Muscle layer of colon (tissue), 2 donors: Measurements from ENCODE around the gene SUGCT.

Experiments used
- H3K27ac ChIP-seq: one replicate; pipeline ENCODE4 v1.7.0; 2013; ENCODE audit warnings: low read depth, mild to moderate bottlenecking, low read length, moderate library complexity
- H3K27me3 ChIP-seq, 2 donors: one replicate each; pipeline ENCODE4 v1.7.0; 2013; ENCODE audit warnings: low read length in 2 of 2, mild to moderate bottlenecking in 2 of 2; ENCODE audit not compliant: insufficient read depth in 2 of 2, control insufficient read depth in 1 of 2
- H3K36me3 ChIP-seq: one replicate; pipeline ENCODE4 v1.7.0; 2013; ENCODE audit warnings: mild to moderate bottlenecking, low read length; ENCODE audit not compliant: insufficient read depth
- H3K4me1 ChIP-seq: one replicate; pipeline ENCODE4 v1.7.0; 2013; ENCODE audit warnings: mild to moderate bottlenecking, low read length; ENCODE audit not compliant: insufficient read depth
- H3K4me3 ChIP-seq, 2 donors: one replicate each; pipeline ENCODE4 v1.7.0; 2013; ENCODE audit warnings: low read length in 2 of 2, low read depth in 1 of 2, mild to moderate bottlenecking in 1 of 2, moderate library complexity in 1 of 2
- H3K9ac ChIP-seq: one replicate; pipeline ENCODE4 v1.7.0; 2013; ENCODE audit warnings: low read length
- H3K9me3 ChIP-seq: one replicate; pipeline ENCODE4 v1.7.0; 2013; ENCODE audit warnings: mild to moderate bottlenecking, low read length
- donor health status: abdominal sarcoma.
- donor health status: Adenocarcinoma of cecum.

Gene SUGCT

GRCh38 chr7:40726559-40726958 lies 591.8 kb downstream of the SUGCT start:
- Histone ChIP-seq H3K4me1 (no peaks in the 10 kb centered on the region), H3K27me3 (no peaks in the 10 kb centered on the region), H3K9ac (no peak overlapping the region), H3K4me3 (no peak overlapping the region), H3K27ac (no peak overlapping the region), H3K36me3 (no peaks in the 10 kb centered on the region), H3K9me3 (no peaks in the 10 kb centered on the region)

GRCh38 chr7:40733114-40733513 lies 598.3 kb downstream of the SUGCT start:
- H3K9me3 ChIP-seq, result no peaks in the 10 kb centered on the region
- no peak overlapping the region for H3K27ac ChIP-seq
- no peaks in the 10 kb centered on the region for H3K36me3 ChIP-seq
- no peak overlapping the region for H3K9ac ChIP-seq
- H3K4me3 ChIP-seq, result no peak overlapping the region
- no peaks in the 10 kb centered on the region for H3K27me3 ChIP-seq
- H3K4me1 ChIP-seq, result no peaks in the 10 kb centered on the region

- H3K9me3 ChIP-seq, result no peaks in the 10 kb centered on the region
- no peak overlapping the region for H3K9ac ChIP-seq
- no peaks in the 10 kb centered on the region for H3K36me3 ChIP-seq
- no peaks in the 10 kb centered on the region for H3K4me1 ChIP-seq
- no peak overlapping the region for H3K4me3 ChIP-seq
- H3K27ac ChIP-seq, result no peak overlapping the region
- H3K27me3 ChIP-seq, result no peaks in the 10 kb centered on the region
Measured at GRCh38 chr7:40733578-40733977, 598.8 kb downstream of the SUGCT start.

GRCh38 chr7:40739257-40739656 lies 604.5 kb downstream of the SUGCT start:
- Histone ChIP-seq H3K36me3 (no peaks in the 10 kb centered on the region), H3K4me1 (no peaks in the 10 kb centered on the region), H3K4me3 (no peak overlapping the region), H3K9ac (no peak overlapping the region), H3K9me3 (no peaks in the 10 kb centered on the region), H3K27ac (no peak overlapping the region), H3K27me3 (no peaks in the 10 kb centered on the region)

GRCh38 chr7:40742270-40742669 lies 607.5 kb downstream of the SUGCT start:
- Histone ChIP-seq H3K4me3 (no peak overlapping the region), H3K36me3 (no peaks in the 10 kb centered on the region), H3K4me1 (no peaks in the 10 kb centered on the region), H3K9ac (no peak overlapping the region), H3K9me3 (no peaks in the 10 kb centered on the region), H3K27ac (no peak overlapping the region), H3K27me3 (no peaks in the 10 kb centered on the region)

GRCh38 chr7:40746841-40747556 lies 612.2 kb downstream of the SUGCT start:
- H3K9me3 ChIP-seq, result no peaks in the 10 kb centered on the region
- no peak overlapping the region for H3K9ac ChIP-seq
- no peak overlapping the region for H3K4me3 ChIP-seq
- no peak overlapping the region for H3K27ac ChIP-seq
- H3K4me1 ChIP-seq, result no peaks in the 10 kb centered on the region
- no peaks in the 10 kb centered on the region for H3K36me3 ChIP-seq
- H3K27me3 ChIP-seq, result no peaks in the 10 kb centered on the region

- Histone ChIP-seq H3K9me3 (no peaks in the 10 kb centered on the region), H3K4me3 (no peak overlapping the region)
Measured at GRCh38 chr7:40747856-40748255, 613.1 kb downstream of the SUGCT start.

GRCh38 chr7:40749877-40750276 lies 615.1 kb downstream of the SUGCT start:
- H3K27me3 ChIP-seq, result no peaks in the 10 kb centered on the region
- no peak overlapping the region for H3K4me3 ChIP-seq
- H3K4me1 ChIP-seq, result no peaks in the 10 kb centered on the region
- no peaks in the 10 kb centered on the region for H3K9me3 ChIP-seq
- no peaks in the 10 kb centered on the region for H3K36me3 ChIP-seq
- no peak overlapping the region for H3K9ac ChIP-seq
- H3K27ac ChIP-seq, result no peak overlapping the region

More at GRCh38 chr7:40747856-40748255, 613.1 kb downstream of the SUGCT start:
- Histone ChIP-seq H3K36me3 (no peaks in the 10 kb centered on the region), H3K27ac (no peak overlapping the region), H3K9ac (no peak overlapping the region), H3K27me3 (no peaks in the 10 kb centered on the region), H3K4me1 (no peaks in the 10 kb centered on the region)

- no peaks in the 10 kb centered on the region for H3K27me3 ChIP-seq
- no peaks in the 10 kb centered on the region for H3K9me3 ChIP-seq
- no peak overlapping the region for H3K4me3 ChIP-seq
- no peaks in the 10 kb centered on the region for H3K4me1 ChIP-seq
- H3K27ac ChIP-seq, result no peak overlapping the region
- no peaks in the 10 kb centered on the region for H3K36me3 ChIP-seq
- H3K9ac ChIP-seq, result no peak overlapping the region
Measured at GRCh38 chr7:40753455-40753854, 618.6 kb downstream of the SUGCT start.

- Histone ChIP-seq H3K4me1 (no peaks in the 10 kb centered on the region), H3K9ac (no peak overlapping the region), H3K4me3 (no peak overlapping the region), H3K27ac (no peak overlapping the region), H3K9me3 (no peaks in the 10 kb centered on the region), H3K36me3 (no peaks in the 10 kb centered on the region), H3K27me3 (no peaks in the 10 kb centered on the region)
Measured at GRCh38 chr7:40755438-40755837, 620.6 kb downstream of the SUGCT start.

GRCh38 chr7:40757109-40757508 lies 622.3 kb downstream of the SUGCT start:
- Histone ChIP-seq H3K4me1 (no peaks in the 10 kb centered on the region), H3K27ac (no peak overlapping the region), H3K27me3 (no peaks in the 10 kb centered on the region), H3K4me3 (no peak overlapping the region), H3K9me3 (no peaks in the 10 kb centered on the region), H3K9ac (no peak overlapping the region), H3K36me3 (no peaks in the 10 kb centered on the region)

- Histone ChIP-seq H3K9ac (no peak overlapping the region), H3K4me1 (no peaks in the 10 kb centered on the region), H3K36me3 (no peaks in the 10 kb centered on the region), H3K9me3 (no peaks in the 10 kb centered on the region), H3K27me3 (no peaks in the 10 kb centered on the region), H3K4me3 (no peak overlapping the region), H3K27ac (no peak overlapping the region)
Measured at GRCh38 chr7:40758590-40758989, 623.8 kb downstream of the SUGCT start.
